ENCODE measurements around the gene PIK3C2B. TPM values are rescaled to one million over a fixed set of nuclear protein-coding genes. Genes with fewer than 3 reads are reported as not detected.

The PIK3C2B gene
- total RNA-seq, 1 donor from 2014 or later, result 55.1 TPM

- Mint-ChIP-seq H3K4me3 (no peak overlapping the region), H3K27me3 (no peaks in the 10 kb centered on the region), H3K4me1 (ENCODE audit: unreplicated experiment) (peaks cover 7% of the 10 kb centered on the region), H3K36me3 (peaks cover 2% of the 10 kb centered on the region), H3K27ac (peak overlapping the region; percentile 40), H3K9me3 (no peaks in the 10 kb centered on the region)
- DNase-seq (ENCODE audit: extremely low spot score, unreplicated experiment), result no peak
- TF ChIP-seq CTCF (conservative IDR thresholded peaks at IDR 0.05), result no peak
These were observed 18.6 kb upstream of the PIK3C2B start for GRCh38 chr1:204513117-204513716.

- TF ChIP-seq CTCF (conservative IDR thresholded peaks at IDR 0.05), result no peak
- H3K27me3 Mint-ChIP-seq, result peaks cover 10% of the 10 kb centered on the region
These were observed 16.8 kb upstream of the PIK3C2B start for GRCh38 chr1:204511366-204511765.

GRCh38 chr1:204509186-204509635 is 14.6 kb upstream of the PIK3C2B start:
- Mint-ChIP-seq H3K27me3 (peaks cover 13% of the 10 kb centered on the region), H3K9me3 (no peaks in the 10 kb centered on the region), H3K36me3 (peaks cover 12% of the 10 kb centered on the region), H3K4me3 (peak overlapping the region; percentile 41), H3K27ac (no peak overlapping the region), H3K4me1 (ENCODE audit: unreplicated experiment) (peaks cover 20% of the 10 kb centered on the region)
- DNase-seq (ENCODE audit: extremely low spot score, unreplicated experiment), result no peak
- TF ChIP-seq CTCF (conservative IDR thresholded peaks at IDR 0.05), result no peak

More at GRCh38 chr1:204511366-204511765, 16.8 kb upstream of the PIK3C2B start:
- peak overlapping the region; percentile 35 for H3K27ac Mint-ChIP-seq
- H3K9me3 Mint-ChIP-seq, result no peaks in the 10 kb centered on the region
- H3K4me1 Mint-ChIP-seq (ENCODE audit: unreplicated experiment), result peaks cover 9% of the 10 kb centered on the region
- H3K4me3 Mint-ChIP-seq, result no peak overlapping the region
- DNase-seq (ENCODE audit: extremely low spot score, unreplicated experiment), result no peak
- H3K36me3 Mint-ChIP-seq, result peaks cover 9% of the 10 kb centered on the region

GRCh38 chr1:204507317-204508105 is 12.9 kb upstream of the PIK3C2B start:
- H3K36me3 Mint-ChIP-seq, result peaks cover 12% of the 10 kb centered on the region
- DNase-seq (ENCODE audit: extremely low spot score, unreplicated experiment), result no peak

GRCh38 chr1:204506969-204507316 is 12.3 kb upstream of the PIK3C2B start:
- TF ChIP-seq CTCF (conservative IDR thresholded peaks at IDR 0.05), result no peak
- peaks cover 12% of the 10 kb centered on the region for H3K36me3 Mint-ChIP-seq
- H3K27me3 Mint-ChIP-seq, result peaks cover 13% of the 10 kb centered on the region
- H3K4me3 Mint-ChIP-seq, result peak overlapping the region; percentile 96
- peak; percentile 92 for DNase-seq (ENCODE audit: extremely low spot score, unreplicated experiment)
- H3K27ac Mint-ChIP-seq, result peak overlapping the region; percentile 99
- no peaks in the 10 kb centered on the region for H3K9me3 Mint-ChIP-seq
- H3K4me1 Mint-ChIP-seq (ENCODE audit: unreplicated experiment), result peaks cover 34% of the 10 kb centered on the region

More at GRCh38 chr1:204507317-204508105, 12.9 kb upstream of the PIK3C2B start:
- Mint-ChIP-seq H3K27me3 (peaks cover 13% of the 10 kb centered on the region), H3K4me3 (peak overlapping the region; percentile 96), H3K27ac (peak overlapping the region; percentile 99), H3K9me3 (no peaks in the 10 kb centered on the region), H3K4me1 (ENCODE audit: unreplicated experiment) (peaks cover 34% of the 10 kb centered on the region)
- no peak for TF ChIP-seq CTCF (conservative IDR thresholded peaks at IDR 0.05)

Data from type B pancreatic cell (in vitro differentiated cells).